NCI-H187 treated with DMSO at 0.1 percent for 48 hours (cell line): ENCODE data around the gene MYH9.

Experiments
- DNase-seq: peaks from one replicate; lab custom pipeline; 2025; lab: John Stamatoyannopoulos, UW

The MYH9 gene

DNA sequence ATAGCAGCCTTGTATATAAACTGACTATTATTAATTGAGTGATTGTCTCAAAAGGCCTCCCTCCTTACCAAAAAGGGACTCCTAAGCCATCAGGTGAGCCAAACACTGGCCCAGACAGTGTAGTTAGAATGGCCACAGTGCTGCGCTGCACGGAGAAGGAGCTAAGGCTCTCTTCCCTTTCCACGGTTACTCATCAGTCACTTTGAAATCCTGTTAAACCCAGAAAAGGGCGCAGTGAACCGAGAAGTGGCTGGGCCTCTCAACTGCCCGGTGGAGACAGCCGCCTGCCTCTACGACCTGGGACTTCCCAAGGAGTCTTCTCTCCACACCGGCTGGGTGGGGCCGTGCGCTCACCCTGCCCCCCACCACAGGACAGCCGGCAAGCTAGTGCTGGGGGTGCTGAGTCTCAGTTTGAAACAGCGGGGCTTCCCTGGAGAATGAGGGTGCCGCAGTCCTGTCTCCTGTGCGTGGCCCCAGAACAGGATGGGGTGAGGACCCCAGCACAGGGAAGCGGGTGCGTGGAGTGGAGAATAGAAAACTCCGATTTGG, 1.3 kb downstream of the MYH9 start:
- DNase-seq, result no peak

DNA sequence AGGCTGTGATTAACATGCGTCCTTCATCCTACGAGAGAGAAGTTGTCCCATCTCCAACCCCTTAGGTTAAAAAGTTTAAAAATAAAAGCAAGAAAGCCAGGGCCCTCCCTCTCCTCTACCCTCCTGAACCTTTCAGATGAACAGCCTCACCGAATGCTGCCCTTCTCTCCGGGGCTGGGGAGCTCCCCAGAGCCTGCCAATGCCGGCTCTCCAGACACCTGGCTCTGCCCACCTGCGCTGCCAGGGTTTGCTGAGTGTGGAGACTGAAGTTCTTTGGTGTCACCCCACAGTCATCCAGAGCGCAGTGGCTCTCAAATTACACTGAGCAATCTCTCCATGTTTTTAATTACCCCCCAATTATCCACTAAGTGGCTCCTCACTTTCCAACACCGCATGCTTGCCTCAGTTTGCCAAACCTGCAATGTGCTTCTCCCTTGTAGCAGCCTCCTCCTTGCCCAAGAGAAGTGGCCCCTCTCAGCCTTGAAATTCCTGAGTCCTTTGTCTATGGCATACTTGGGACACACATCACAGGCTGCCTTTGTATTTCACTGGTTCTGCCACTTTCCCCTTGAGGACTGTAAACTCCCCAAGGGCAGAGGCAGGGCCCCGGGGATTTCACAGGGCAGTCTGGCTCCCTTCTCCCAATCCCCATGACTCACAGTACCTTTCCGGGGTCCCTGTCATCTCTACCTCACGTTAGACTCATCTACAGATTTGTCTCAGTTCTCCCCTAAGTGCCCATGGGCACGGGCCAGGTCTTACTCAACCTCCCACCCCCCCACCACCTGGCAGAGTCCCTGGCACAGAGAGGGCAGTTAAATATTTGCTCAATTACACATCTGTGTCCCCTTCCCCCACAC, 2.0 kb downstream of the MYH9 start:
- no peak for DNase-seq

DNA sequence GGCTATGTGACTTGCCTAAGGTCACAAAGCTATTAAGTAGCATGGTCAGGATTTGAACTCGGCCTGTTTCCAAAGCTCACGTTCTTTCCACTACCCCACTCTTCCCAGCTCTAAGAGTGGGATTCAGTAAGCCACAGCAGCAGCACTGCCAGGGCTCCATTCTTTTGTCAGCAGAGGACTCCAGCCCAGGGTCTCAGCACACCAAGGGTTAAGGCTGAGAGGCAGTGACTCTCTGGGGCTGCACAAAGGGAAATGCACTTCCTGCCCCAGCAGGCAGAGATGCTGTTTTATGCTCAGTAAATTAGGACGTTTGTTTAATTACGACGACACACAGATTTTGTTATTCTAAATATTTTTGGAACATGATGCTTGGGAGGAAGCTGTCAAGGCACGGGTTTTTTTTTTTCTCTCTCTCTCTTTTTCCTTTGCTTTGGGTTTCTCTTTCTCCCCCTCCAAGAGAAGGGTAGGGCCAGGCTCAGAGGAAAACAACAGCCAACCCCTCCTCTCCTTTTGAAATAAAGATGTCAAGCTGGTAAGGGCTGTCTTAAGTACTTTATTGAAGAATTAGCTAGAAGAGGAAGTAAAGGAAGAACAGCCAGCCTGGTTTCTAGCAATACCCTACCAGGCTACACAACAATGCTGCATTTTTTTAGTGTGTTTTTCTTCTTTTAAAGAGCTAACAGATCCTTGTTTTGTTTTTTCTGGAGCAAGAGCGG, 2.8 kb downstream of the MYH9 start:
- DNase-seq, result no peak

DNA sequence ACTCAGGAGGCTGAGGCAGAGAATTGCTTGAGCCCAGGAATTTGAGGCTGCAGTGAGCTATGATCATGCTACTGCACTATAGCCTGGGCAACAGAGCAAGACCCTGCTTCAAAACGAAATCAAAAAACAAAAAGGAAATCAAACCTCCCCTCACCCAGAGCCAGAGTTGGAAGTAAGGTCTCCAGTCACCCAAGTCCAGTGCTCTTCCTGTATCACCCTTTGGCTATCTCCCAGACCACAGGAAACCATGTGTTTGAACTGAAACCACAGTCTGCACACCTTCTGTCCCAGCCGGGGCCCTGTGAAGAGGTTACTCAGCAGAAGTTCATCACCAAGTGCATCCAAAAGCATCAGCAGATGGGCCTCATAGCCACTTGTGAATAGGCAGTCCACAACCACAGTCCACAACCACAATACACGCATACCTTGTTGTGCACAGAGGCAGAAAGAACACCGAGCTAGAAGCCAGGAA, 4.6 kb downstream of the MYH9 start:
- DNase-seq, result no peak

DNA sequence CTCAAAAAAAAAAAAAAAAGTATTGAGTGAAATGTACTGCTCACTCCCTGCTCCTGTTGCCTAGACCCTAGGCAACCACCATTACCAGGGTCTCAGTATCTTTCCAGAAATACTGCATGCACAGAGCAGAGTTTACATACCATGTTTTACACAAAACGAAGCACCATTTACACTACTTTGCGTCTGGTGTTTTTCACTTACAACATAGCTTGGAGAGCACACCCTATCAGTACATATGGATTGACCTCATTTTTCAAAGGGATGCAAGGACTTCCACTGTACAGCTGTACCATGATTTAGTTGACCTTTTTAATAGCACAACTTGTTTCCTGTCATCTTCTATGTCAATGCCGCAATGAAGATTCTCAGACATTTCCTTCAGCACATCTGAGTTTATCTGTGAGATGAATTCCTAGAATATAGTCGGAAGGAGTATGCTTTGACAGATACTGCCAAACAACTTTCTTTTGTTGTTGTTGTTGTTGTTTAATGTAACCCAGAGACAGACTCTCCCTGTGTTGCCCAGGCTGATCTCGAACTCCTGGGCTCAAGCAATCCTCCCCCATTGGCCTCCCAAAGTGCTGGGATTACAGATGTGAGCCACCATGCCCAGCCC, 6.1 kb downstream of the MYH9 start:
- no peak for DNase-seq

DNA sequence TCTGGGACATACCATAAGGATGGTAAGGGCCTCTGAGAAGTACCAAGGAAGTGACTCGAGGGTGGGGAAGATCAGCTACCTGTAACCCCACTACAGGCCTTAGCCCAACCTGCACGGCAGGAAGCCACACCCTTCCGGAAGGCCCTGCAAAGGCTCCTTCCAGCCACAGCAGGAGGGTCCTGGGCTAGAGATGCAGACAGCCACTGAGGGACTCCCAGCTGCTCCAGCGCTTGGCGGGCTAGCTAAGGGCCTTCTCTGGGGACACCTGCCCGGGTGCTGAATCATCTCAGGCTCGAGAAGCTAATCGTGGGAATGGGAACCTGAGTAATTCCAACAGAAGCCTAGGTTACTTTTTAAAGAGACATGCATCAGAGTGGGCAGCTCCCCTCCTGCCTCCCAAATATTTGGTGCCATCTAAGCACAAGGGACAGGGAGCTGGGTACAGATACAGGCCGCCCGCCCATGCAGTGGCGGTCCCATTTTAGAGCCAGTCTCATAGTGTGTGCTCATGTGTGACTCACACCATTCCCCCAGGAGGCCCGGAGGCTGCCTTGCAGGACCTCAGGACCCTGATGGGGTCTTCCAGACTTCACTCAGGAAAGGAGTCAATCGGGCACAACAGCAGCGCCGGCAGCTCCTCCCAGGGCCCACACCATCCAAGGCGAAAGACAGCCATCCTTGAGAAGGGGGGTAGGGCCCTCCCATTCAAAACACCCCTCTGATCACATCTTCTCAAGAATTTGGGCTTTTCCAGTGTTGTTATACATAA, 8.0 kb downstream of the MYH9 start:
- DNase-seq, result no peak

DNA sequence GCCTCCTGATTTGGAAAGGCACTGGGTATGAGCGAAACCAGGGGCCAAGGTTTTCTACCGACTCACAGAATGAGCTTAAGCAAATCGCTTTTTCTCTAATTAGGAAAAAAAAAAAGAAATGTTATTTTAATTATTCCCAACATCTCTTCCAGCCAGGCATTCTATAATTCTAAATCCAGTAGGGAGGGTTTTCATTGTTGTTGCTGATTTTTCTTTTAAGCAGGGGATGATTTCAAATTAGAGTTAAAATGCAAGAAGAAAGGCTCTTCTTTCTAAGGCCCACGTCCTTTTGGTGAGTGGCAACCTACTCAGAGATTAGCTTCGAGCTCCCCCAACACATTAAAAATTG, 8.9 kb downstream of the MYH9 start:
- DNase-seq, result no peak

DNA sequence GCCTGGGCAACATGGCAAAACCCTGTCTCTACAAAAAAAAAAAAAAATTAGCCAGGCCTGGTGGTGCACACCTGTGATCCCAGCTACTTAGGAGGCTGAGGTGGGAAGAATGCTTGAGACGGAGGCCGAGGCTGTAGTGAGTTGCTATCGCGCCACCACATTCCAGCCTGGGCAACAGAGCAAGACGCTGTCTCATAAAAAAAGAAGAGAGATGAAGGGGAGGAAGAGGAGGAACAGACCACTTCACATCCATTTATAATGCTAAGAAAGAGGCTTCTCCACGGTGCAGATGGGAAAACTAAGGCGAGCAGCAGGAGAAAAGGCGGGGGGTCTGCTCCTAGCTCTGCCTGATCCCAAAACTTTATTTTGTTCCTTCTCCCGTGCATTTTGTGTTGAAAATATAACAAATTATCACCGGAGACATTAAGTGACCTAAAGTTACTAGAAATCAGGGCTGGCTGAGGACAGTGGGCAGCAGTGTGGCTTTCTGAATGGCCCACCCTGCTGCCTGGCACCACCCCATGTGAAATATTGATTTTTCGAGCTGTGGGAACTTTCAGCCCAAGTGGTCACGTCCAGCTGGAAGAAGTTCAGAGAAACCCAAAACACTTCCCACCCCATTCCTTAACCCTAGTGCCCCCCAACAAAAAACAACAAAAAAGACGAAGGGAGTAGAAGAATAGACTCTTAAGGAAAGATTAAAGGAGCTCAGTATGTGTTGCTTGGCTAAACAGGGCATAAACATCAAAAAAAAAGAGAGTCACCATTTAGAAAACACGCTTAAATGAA, 9.5 kb downstream of the MYH9 start:
- DNase-seq, result no peak

DNA sequence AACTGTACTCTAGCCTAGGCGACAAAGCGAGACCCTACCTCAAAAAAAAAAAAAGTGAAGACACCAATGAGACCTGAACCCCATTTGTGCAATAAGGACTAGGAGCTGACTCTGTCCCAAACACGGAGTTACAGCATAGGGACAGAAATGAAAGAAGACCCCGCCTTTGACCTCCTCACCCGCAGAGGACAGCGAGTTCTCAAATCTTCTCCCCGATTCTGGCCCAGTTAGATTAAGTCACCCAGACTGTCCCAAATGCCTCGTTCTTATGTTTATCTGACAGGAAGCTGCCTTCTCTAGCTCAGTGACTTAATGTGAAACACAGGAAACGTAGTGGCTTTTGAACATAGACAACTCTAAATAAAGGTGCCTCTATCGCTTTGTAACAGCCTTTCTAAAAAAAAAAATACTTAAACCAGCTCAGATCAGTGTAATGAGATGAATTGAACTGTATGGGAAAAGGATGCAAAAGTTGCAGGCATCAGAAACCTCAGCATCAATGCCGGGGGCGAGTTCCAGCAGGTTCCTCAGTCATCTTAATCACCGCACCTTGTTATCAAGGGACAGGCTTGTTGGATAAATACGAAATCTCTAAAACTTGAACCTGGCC, 10.6 kb downstream of the MYH9 start:
- no peak for DNase-seq

DNA sequence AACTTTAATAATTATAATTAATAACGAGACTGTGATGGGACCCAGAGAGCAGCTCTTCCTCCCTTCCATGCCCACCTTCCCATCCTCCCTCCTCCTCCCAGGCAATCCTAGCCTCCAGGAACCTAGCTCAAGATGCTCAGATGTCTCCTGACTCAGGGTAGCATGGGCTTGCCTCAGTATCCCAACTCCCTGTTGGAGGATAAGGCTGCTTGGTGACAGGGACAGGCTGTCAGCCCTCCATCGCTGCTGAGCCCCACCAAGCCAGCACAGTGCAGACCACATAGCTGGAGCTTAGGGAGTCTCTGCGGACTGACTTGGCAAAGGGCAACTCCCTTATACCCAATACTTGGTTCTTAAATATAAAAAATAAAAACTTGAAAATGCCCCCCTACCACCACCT, 11.5 kb downstream of the MYH9 start:
- DNase-seq, result no peak

DNA sequence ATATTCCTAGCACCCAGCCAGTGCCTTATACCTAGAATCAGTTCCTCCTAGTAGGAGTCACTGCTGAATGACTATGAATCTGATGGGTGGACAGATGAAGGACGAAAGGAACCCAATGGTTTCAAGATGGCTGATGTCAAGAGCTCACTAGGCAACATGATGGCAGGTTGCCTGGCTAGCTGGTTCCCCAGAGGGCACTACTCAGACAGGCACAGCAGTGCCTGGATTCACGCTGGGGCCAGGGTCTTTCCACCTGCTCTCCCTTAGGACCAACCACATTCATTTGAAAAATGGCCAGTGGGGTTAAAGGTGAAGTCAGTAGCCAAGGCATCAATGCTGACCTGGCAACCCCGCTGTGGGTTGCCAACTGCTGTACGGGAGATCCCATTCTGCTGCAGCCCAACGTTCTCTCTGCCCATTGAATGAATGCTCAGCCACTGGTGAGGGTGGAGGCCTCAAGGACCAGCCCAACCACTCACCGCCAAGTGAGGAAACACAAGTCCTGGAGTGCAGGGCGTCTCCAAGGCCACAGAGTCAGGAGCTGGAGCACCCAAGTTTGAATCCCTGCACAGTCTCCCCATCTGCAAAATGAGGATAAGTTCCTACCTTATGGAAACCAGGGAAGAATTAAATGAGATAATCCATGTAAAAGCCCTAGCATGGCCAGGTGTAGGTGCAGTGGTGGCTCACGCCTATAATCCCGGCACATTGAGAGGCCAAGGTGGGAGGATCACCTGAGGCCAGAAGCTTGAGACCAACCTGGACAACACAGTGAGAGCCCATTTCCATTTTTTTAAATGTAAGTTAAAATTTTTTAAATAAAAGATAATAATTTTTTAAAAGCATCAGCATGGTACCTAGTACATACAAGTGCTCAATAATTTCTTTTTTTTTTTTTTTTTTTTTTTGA, 12.4 kb downstream of the MYH9 start:
- no peak for DNase-seq

DNA sequence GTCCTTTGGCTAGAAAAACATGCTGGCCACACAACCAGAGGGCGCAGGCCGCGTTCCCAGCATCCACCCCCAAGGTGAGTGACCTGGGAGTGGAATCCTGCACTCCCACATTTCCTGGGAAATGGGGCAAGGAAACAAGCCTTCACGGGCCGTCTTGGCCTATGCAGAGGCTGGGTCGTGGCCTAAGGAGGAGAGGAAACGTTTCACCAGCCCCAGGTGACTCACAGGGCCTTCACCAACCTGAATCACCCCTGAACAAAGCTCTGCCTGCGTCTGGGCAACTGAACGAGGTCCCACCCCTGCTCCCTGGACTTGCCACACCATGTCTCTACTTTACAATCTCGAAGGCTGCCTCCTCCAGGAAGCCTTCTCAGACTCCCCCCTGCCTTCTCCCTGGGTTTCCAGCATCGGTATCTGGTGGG, 13.2 kb downstream of the MYH9 start:
- no peak for DNase-seq

DNA sequence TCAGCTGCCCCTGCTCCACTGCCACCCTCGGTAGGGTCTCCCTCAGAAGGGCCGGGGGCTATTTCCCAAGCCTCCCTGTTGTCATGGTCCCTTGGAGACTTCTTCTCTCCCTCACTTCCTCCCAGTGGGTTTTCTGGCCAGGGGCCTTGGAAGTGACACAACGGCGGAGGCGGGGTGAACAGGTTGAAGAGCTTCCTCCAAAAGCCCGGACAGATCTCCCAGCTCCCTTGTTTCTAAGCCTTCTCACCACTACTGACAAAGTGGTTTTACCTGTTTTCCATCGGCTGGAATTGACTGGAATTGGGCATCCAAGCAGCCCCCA, 14.5 kb downstream of the MYH9 start:
- no peak for DNase-seq

DNA sequence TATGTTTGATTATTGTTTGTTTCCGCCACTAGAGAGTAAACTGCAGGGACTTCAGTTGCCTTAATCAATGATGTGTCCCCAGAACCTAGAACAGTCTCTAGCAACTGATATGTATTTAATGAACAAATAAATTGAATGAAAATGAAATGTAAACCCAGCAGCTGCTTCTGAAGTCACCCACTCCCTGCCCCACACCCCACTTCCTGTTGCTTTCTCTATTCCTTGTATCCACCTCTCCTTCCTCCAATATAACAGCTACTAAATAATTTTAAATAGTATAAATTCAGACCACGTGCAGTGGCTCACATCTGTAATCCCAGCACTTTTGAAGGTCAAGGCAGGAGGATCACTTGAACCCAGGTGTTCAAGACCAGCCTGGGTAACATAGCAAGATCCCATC, 15.8 kb downstream of the MYH9 start:
- no peak for DNase-seq

DNA sequence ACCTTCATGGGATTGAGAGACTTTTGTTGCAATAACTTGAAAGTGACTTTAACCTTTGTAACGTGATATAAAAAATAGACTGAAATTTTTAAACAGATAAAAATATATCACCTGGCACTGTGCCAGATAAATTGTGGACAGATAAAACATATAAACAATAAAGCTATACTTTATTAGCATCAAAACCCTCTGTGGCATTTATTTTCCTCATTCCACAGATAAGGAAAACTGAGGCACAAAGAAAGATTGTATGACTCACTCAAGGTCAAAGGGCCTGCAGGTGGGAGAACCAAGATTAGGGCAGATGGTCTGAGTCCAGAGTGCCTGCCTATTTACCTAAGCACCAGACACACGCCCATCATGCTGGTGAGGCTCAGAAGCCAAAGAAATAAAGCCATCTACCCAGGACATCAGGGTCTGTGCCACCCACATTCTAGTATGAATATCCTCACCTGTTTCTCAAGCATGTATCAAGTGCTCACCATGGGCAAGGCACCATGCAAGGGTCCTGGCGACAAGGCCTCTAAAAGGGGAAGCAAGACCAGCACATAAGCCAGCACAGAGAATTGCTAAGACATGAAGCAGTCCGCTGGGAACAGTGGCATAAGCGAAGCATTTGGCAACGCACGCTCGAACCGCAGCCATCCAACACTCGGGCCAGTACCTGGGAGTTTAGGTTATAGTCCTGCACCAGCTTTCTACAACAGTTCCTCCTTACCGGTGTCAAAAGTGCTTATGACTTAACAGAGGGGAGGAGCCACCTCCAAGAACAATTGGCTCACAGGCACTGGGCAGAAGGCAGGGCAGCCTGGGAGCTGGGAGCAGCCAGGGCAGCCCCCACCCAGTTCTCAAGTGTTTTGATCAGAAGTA, 17.6 kb downstream of the MYH9 start:
- peak; percentile 13 for DNase-seq

DNA sequence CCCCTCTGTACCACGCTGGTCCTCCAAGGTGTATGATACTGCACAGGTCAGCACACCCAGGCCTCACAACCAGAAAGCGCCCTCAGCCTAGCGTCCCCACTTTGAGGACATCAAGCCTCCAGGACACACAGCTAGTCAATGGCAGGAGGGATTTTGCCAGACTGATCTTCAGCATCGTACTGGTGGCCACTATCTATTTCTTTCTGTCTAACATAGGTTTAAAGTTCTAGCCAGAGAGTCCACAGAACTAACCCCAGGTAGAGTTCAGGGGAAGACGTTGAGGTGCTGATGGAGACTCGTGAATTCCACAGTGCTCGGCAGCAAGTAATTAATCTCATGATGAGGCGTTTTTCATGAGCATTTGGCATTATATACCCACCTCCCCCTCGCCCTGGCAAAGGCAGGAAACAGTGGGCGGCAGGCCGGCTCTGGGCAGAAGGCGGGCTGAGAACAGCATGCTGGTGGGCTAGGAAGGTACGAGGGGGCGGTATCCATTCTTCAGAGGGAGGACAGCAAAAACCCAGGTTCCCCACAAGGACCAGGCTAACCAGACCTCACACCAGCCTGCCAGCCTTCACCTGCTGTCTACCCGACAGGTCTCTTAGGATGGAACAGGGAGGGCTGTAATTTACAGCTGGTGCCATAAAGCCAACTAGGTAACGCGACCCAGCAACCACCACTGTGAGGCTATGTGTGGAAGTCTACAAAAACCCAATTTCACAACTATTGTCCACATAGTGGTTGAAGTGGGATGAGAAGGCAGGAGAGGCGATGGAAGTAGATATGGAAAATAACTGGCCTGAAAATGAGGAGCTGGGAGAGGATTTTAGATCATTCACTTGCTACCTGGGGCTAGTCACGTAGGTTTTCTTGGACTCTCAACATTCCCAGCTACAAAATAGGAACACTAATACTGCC, 18.5 kb downstream of the MYH9 start:
- no peak for DNase-seq

DNA sequence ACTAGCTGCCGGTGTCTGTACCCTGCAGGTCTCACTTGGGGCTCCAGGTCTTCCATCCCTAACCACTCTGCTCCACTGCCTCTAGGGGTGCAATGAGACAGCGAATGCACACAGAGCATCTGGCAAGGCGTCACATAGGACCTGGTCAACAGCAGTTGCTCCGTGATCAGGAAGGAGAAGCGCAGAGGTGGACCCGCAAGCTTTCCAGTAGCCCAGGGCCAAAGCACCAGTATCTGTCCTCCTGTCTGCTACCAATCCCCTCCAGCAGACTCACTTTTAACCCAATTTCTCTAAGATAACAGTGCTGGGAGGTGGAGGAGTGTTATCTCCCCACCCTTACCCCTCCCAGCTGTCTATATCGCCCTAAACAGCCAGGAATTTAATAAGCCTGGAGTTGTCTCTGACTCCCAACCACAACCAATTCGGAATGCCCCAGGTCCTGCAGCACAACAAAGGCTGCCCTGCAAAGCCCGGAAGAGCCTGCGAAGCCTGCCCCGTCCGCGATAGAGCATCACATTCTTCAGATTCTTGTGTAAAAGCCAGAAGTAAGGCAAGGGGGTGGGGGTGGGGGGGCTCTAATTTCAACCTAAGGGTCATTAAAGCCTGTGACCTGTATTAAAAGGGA, 19.3 kb downstream of the MYH9 start:
- no peak for DNase-seq
